Hepatocyte (in vitro differentiated cells): ENCODE results near the gene ATP5MK. TPM values are rescaled to one million over a fixed set of nuclear protein-coding genes. Genes with fewer than 3 reads are reported as not detected.

Experiments
- DNase-seq: peaks from one replicate; pipeline ENCODE4 v3.0.0-alpha.2; 2016; ENCODE audit warnings: low spot score
- H2AFZ ChIP-seq: fragments of 200-600 bp; sonication (generic); 2 replicates; pipeline ENCODE4 v1.6.0; 2016; ENCODE audit warnings: antibody characterized with exemption, mild to moderate bottlenecking
- H3K27ac ChIP-seq: fragments of 200-600 bp; sonication (generic); 2 replicates; pipeline ENCODE4 v1.5.1; 2016; ENCODE audit warnings: mild to moderate bottlenecking
- H3K27me3 ChIP-seq: fragments of 200-600 bp; sonication (generic); 2 replicates; pipeline ENCODE4 v1.6.1; 2016
- H3K36me3 ChIP-seq: fragments of 200-600 bp; sonication (generic); replicated peaks from 2 replicates; pipeline ENCODE4 v1.5.1; 2016; ENCODE audit warnings: low read depth; ENCODE audit not compliant: insufficient read depth
- H3K4me1 ChIP-seq: fragments of 200-600 bp; sonication (generic); 2 replicates; pipeline ENCODE4 v1.5.1; 2016; ENCODE audit warnings: mild to moderate bottlenecking, moderate library complexity; ENCODE audit not compliant: insufficient read depth
- H3K4me2 ChIP-seq: fragments of 200-600 bp; sonication (generic); 2 replicates; pipeline ENCODE4 v1.6.0; 2016
- H3K4me3 ChIP-seq: fragments of 200-600 bp; sonication (generic); 2 replicates; pipeline ENCODE4 v1.5.1; 2016; ENCODE audit warnings: mild to moderate bottlenecking
- H3K79me2 ChIP-seq: fragments of 200-600 bp; sonication (generic); 2 replicates; pipeline ENCODE4 v1.6.0; 2017; ENCODE audit warnings: mild to moderate bottlenecking
- H3K9me2 ChIP-seq: fragments of 200-600 bp; sonication (generic); replicated peaks from 2 replicates; pipeline ENCODE4 v1.6.0; 2017; ENCODE audit warnings: mild to moderate bottlenecking; ENCODE audit not compliant: insufficient read depth
- H3K9me3 ChIP-seq: fragments of 200-600 bp; sonication (generic); 2 replicates; pipeline ENCODE4 v1.5.1; 2016; ENCODE audit warnings: low read depth, mild to moderate bottlenecking
- H4K20me1 ChIP-seq: fragments of 200-600 bp; sonication (generic); 2 replicates; pipeline ENCODE4 v1.6.0; 2016; ENCODE audit warnings: mild to moderate bottlenecking; ENCODE audit not compliant: insufficient read depth, poor library complexity, severe bottlenecking
- EZH2 ChIP-seq: fragments of 200-600 bp; sonication (generic); IDR thresholded peaks from 2 replicates; pipeline ENCODE4 v1.6.1; 2016; ENCODE audit warnings: antibody characterized with exemption, mild to moderate bottlenecking, borderline replicate concordance
- EZH2phosphoT487 ChIP-seq: fragments of 200-600 bp; sonication (generic); IDR thresholded peaks from one replicate; pipeline ENCODE4 v1.6.1; 2018; ENCODE audit warnings: antibody characterized with exemption, mild to moderate bottlenecking, low read depth, moderate library complexity; ENCODE audit not compliant: unreplicated experiment, severe bottlenecking
- WGBS: methylation state at CpG from one replicate; pipeline ENCODE4 v1.1.6; 2016; ENCODE audit warnings: low lambda C conversion rate; ENCODE audit errors: missing lambda C conversion rate; 5-methylcytosine and 5-hydroxymethylcytosine counted together
- polyA plus RNA-seq: library from polyadenylated mRNA; unstranded; fragments of >200 nt; fragmentation: Nextera tagmentation; extraction: Ambion mirVana; gene quantifications from 2 replicates; pipeline ENCODE4 v1.2.1, GENCODE V29; 2016
- total RNA-seq: library from RNA; depleted of rRNA; stranded (reverse); fragments of >200 nt; gene quantifications from 2 replicates; pipeline ENCODE4 v1.2.3, GENCODE V29; 2014
- TF ChIP-seq, protein P1 (sequence below): fragments of 200-600 bp; sonication (generic); IDR thresholded peaks from 2 replicates; pipeline ENCODE4 v1.5.1; 2016; ENCODE audit warnings: antibody characterized with exemption, mild to moderate bottlenecking; ENCODE audit not compliant: poor library complexity

Gene ATP5MK
- total and polyA plus RNA-seq, 2 experiments from 2014 or later, result 408 to 647 TPM

DNA sequence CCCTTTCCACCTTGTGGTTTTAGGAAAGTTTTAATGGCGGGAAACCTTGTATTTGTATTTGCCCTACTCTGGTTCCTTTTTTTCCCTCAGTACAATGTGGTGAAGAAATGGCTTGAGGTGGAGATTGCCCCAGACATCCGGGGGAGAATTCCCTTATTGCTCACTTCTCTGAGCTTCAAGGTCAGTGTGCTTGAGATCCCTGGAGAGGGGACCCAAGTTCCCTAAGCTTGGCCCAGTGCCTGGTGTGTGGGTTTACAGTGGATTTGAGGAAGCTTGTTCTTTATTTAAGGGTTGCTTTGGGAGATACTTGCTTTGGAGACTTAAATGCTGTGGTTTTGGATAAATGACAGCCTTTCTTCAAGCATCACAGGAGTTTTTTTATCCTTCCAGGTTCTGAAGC, 37.6 kb upstream of the ATP5MK start:
- H3K4me2 ChIP-seq, result no peak overlapping the region
- no peak for DNase-seq
- no peak overlapping the region for H3K27ac ChIP-seq
- no peaks in the 10 kb centered on the region for H3K4me1 ChIP-seq
- no peaks in the 10 kb centered on the region for H3K79me2 ChIP-seq
- WGBS, result 93% methylated on average over 2 of the region's 2 CpGs
- no peak overlapping the region for H2AFZ ChIP-seq
- H3K27me3 ChIP-seq, result no peaks in the 10 kb centered on the region
- H3K9me3 ChIP-seq, result no peaks in the 10 kb centered on the region
- H4K20me1 ChIP-seq, result no peaks in the 10 kb centered on the region
- no peak overlapping the region for H3K4me3 ChIP-seq
- H3K9me2 ChIP-seq, result no peaks in the 10 kb centered on the region
- TF ChIP-seq EZH2, result no peak
- no peak for TF ChIP-seq EZH2phosphoT487
- TF ChIP-seq, protein P1, sequence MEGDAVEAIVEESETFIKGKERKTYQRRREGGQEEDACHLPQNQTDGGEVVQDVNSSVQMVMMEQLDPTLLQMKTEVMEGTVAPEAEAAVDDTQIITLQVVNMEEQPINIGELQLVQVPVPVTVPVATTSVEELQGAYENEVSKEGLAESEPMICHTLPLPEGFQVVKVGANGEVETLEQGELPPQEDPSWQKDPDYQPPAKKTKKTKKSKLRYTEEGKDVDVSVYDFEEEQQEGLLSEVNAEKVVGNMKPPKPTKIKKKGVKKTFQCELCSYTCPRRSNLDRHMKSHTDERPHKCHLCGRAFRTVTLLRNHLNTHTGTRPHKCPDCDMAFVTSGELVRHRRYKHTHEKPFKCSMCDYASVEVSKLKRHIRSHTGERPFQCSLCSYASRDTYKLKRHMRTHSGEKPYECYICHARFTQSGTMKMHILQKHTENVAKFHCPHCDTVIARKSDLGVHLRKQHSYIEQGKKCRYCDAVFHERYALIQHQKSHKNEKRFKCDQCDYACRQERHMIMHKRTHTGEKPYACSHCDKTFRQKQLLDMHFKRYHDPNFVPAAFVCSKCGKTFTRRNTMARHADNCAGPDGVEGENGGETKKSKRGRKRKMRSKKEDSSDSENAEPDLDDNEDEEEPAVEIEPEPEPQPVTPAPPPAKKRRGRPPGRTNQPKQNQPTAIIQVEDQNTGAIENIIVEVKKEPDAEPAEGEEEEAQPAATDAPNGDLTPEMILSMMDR, result no peak
- no peaks in the 10 kb centered on the region for H3K36me3 ChIP-seq

DNA sequence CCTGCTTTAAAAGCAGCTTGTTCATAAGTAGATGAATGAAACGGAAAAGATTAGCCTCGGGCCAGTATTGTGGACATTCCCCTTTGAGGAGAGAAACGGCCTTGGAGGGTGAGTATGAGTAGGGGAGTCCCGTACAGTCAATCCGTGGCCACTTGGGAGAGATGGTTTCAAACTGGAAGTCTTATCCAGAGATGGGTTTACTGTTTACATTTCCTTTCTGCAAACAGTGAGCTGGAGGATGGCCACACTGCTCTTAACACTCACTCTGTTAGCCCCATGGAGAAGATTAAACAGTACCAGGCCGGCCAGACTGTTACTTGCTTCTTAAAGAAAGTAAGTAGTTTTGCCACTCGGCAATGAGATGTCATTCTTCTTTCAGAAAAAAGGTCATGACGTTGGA, 35.6 kb upstream of the ATP5MK start:
- DNase-seq, result no peak
- WGBS, result 66% methylated on average over 8 of the region's 8 CpGs
- H3K27me3 ChIP-seq, result no peaks in the 10 kb centered on the region

DNA sequence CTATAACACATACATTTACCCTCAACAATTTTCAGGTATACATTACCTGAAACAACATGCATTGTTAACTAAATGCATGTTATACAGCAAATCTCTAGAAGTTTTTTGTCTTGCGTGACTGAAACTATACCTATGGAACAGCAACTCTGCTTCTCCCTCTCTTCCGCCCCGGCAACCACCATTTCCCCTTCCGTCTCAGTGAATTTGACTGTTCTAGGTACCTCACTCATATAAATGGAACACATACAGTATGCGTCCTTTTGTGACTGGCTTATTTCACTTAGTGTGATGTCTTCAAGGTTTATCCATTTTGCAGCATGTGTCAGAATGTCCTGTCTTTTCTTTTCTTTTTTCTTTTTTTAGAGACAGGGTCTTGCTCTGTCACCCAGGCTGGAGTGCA, 33.4 kb upstream of the ATP5MK start:
- H2AFZ ChIP-seq, result no peak overlapping the region
- WGBS, result 95% methylated on average over 5 of the region's 5 CpGs
- H3K4me3 ChIP-seq, result no peak overlapping the region
- no peaks in the 10 kb centered on the region for H3K79me2 ChIP-seq
- DNase-seq, result no peak
- H3K27ac ChIP-seq, result no peak overlapping the region
- H3K36me3 ChIP-seq, result no peaks in the 10 kb centered on the region
- no peaks in the 10 kb centered on the region for H4K20me1 ChIP-seq
- H3K9me3 ChIP-seq, result no peaks in the 10 kb centered on the region
- no peaks in the 10 kb centered on the region for H3K27me3 ChIP-seq
- TF ChIP-seq, protein P1, result no peak
- TF ChIP-seq EZH2phosphoT487 (no peak), EZH2 (no peak)
- H3K4me2 ChIP-seq, result no peak overlapping the region
- no peaks in the 10 kb centered on the region for H3K9me2 ChIP-seq
- no peaks in the 10 kb centered on the region for H3K4me1 ChIP-seq

More for the DNA sequence above, 35.6 kb upstream of the ATP5MK start:
- Histone ChIP-seq H2AFZ (no peak overlapping the region), H3K27ac (no peak overlapping the region), H3K36me3 (no peaks in the 10 kb centered on the region), H4K20me1 (no peaks in the 10 kb centered on the region), H3K4me1 (no peaks in the 10 kb centered on the region), H3K4me2 (no peak overlapping the region), H3K4me3 (no peak overlapping the region), H3K9me2 (no peaks in the 10 kb centered on the region), H3K79me2 (no peaks in the 10 kb centered on the region), H3K9me3 (no peaks in the 10 kb centered on the region)
- TF ChIP-seq EZH2, result no peak
- TF ChIP-seq, protein P1, result no peak
- no peak for TF ChIP-seq EZH2phosphoT487
